Head of caudate nucleus (tissue), 42 donors: Measurements from ENCODE around the gene RGS17.
A peak's percentile ranks its signal among the peaks of the same experiment; 100 is the strongest.

ENCODE experiments used
- DNase-seq, 42 donors: peaks; one replicate each; pipeline versions ENCODE4 v3.0.0 to v3.0.0-alpha.2; 2020 to 2021; ENCODE audit warnings: mixed read lengths in 7 of 42
- intact Hi-C: fragments of 100-400 bp; cut with DNase I; formaldehyde crosslinking; loops from one replicate; pipeline ENCODE4 v1.15.0; 2022

RGS17 gene

GRCh38 chr6:153051801-153052200 is 79.3 kb downstream of the RGS17 start:
- DNase-seq, result no peak
- intact Hi-C loops, result no loop called here

DNA sequence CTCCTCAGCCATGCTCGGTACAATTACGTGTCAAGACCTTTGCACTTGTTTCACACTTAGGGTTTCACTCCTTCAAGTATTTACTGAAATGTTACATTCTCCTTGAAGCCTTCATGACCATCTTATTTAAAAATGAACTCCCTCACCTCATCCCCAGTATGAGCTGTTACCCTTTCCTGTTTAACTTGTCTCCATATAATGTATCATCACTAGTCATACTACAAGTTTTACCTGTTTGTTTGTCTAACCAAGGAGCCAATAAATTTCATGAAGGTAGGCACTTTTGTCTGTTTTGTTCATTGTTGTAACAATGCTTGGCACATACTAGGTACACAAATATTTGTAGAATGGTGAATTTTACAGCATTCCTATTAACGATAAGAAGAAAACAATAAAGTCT is 82.5 kb downstream of the RGS17 start:
- DNase-seq, result no peak
- intact Hi-C loops, result no loop called here

DNA sequence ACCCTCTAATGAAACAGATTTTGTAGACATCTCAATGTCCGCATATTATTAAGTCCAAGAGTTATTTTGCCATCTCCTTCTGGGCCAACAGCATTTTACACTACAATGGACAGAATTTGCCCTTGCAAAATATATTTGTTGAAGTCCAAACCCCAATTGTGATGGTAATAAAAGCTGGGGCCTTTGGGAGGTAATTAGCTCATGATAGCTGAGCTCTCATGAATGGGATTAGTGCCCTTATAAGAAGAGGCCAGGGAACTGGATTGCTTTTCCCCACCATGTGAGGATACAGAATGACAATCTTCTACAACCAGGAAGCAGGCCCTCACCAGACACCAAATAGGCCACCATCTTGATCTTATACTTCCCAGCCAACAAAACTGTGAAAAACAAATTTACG is 83.7 kb downstream of the RGS17 start:
- intact Hi-C loops, result no loop called here
- DNase-seq, result no peak

DNA sequence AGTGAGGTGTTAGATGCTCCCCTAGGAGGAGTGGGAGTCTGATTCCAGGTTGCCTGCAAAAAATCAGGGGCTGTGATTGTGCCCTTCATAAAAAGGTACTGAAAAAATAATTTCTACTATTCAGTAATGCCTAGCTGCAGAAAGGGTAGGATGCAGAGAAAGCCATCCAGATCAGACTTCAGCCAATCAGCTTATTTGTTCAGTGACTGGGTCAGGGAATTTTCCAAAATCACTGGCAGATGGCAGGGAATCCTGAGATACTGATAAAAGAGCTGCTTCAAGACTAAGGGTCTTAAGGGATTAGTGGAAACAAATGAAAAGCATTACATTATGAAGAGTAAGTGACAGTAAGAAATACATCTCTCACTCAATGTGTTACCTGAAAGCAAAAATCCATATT is 85.8 kb downstream of the RGS17 start:
- intact Hi-C loops, result no loop called here
- no peak for DNase-seq

GRCh38 chr6:153044295-153044694 is 86.8 kb downstream of the RGS17 start:
- intact Hi-C loops, result no loop called here

GRCh38 chr6:153043719-153044118 is 87.4 kb downstream of the RGS17 start:
- intact Hi-C loops, result no loop called here
- no peak for DNase-seq

More at GRCh38 chr6:153044295-153044694, 86.8 kb downstream of the RGS17 start:
- DNase-seq, result no peak

GRCh38 chr6:153038378-153039057 is 92.6 kb downstream of the RGS17 start:
- intact Hi-C loops, result no loop called here
- peak in 19 of 42 donors; percentile 2 to 63 (median 23) for DNase-seq

DNA sequence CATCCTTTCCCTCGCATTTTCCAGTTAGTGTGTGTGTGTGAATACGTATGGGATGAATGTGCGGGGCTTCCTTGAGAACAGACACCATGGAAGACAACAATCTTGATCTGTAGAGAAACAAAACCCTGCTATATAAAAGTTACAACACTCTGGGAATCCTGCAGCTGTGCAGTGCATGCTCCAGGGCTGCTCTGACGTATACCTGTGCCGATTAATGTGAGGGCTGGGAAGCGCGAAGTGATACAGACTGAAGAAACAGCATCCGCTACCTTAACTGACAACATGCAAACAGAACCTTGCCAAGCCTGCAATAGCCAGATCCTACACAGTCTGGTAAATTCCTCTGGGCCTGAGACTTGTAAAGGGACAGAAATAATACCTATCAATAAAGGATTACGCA is 96.9 kb downstream of the RGS17 start:
- no peak for DNase-seq
- intact Hi-C loops, result no loop called here

- intact Hi-C loops, result no loop called here
- no peak for DNase-seq
Measured at GRCh38 chr6:153032255-153032882, 98.7 kb downstream of the RGS17 start.

- DNase-seq, result no peak
- intact Hi-C loops, result no loop called here
Measured at GRCh38 chr6:153031335-153031955, 99.6 kb downstream of the RGS17 start.

GRCh38 chr6:153028963-153029362 is 102.1 kb downstream of the RGS17 start:
- intact Hi-C loops, result no loop called here

GRCh38 chr6:153028286-153028685 is 102.8 kb downstream of the RGS17 start:
- no peak for DNase-seq
- intact Hi-C loops, result no loop called here

More at GRCh38 chr6:153028963-153029362, 102.1 kb downstream of the RGS17 start:
- DNase-seq, result no peak

- intact Hi-C loops, result no loop called here
- DNase-seq, result no peak
Measured at GRCh38 chr6:153027480-153027879, 103.6 kb downstream of the RGS17 start.

- intact Hi-C loops, result no loop called here
Measured at GRCh38 chr6:153024709-153025017, 106.4 kb downstream of the RGS17 start.

GRCh38 chr6:153023977-153024708 is 106.9 kb downstream of the RGS17 start:
- intact Hi-C loops, result no loop called here
- DNase-seq, result peak in 22 of 42 donors; percentile 13 to 72 (median 42)

More at GRCh38 chr6:153024709-153025017, 106.4 kb downstream of the RGS17 start:
- no peak for DNase-seq

DNA sequence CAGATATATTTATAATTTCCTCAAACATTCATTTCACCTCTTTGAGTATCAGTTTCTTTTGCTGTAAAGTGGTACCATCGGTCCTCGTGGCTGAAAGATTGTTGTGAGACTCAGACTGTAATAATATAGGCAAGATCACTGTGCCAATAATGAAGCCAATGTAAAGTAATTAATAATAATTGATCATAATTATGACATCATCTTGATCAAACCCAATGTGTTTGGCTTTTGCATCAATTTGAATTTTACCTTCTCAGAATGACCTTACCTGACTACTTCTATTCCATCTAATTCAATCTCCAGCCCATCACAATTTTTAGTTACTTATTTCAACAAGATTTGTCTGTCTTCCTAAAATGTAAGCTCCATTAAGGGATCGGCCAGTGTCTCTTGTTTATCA is 112.7 kb downstream of the RGS17 start:
- intact Hi-C loops, result no loop called here
- DNase-seq, result no peak

DNA sequence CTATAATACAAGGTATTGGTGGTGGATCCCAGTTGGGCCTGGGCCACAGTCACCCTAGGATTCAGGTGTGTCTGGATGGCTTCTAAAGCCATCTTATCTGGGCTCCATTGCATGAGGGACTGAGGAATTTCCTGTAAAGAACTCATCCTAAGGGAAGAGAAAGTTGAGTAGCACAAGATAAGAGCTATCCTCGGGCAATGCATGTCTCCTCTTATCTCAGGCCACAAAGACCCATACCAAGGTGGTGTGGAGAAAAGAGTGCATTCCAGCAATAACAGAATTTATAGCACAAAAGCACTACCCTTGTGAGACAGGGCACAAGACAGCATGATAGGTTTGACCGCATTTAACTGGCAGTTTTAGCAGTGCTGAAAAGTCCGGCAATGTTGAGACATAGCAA is 114.2 kb downstream of the RGS17 start:
- no peak for DNase-seq
- intact Hi-C loops, result no loop called here

DNA sequence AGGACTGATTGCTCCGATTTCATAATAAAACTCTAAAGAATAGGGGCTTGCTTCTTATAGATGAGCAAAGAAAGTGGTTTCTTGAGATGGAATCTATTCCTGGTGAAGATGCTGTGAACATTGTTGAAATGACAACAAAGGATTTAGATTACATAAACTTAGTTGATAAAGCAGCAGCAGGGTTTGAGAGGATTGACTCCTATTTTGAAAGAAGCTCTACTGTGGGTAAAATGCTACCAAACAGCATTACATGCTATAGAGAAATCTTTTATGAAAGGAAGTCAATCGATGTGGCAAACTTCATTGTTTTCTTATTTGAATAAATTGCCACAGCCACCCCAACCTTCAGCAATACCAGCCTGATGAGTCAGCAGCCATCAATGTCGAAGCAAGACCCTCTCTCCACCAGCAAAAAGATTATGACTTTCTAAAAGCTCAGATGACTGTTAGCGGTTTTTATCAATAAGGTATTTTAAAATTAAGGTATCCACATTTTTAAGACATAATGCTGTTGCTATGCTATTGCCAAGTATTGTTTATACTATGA is 115.9 kb downstream of the RGS17 start:
- no peak for DNase-seq
- intact Hi-C loops, result no loop called here

DNA sequence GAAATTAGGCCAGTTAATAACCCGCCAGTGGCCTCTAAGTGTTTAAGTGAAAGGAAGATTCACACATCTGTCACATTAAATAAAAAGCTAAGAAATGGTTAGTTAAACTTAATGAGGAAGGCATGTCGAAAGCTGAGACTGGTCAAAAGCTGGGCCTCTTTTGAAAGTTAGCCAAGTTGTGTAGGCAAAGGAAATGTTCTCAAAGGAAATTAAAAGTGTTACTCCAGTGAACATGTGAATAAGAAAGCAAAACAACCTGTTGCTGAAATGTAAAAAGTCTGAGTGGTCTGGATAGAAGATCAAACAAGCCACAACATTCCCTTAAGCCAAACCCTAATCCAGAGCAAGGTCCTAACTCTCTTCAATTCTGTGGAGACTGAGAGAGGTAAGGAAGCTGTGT is 117.6 kb downstream of the RGS17 start:
- no peak for DNase-seq
- intact Hi-C loops, result no loop called here

DNA sequence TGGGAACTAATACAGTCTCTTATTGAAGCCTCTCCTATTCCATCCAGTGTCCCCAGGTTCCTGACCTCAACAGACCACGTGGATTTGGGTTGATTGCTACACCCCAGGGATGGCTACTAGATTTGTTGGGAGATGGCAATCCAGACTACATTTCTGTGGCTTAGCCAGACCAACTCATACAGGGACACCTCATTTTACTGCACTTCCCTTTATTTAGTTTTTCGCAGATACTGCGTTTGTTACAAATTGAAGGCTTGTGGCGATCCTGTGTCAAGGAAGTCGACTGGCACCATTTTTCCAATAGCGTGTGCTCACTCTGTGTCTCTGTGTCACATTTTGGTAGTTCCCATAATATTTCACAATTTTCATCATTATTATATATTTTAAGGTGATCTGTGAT is 118.2 kb downstream of the RGS17 start:
- intact Hi-C loops, result no loop called here
- DNase-seq, result no peak
